ENCODE measurements around the gene EPB41L3. TPM values are rescaled to one million over a fixed set of nuclear protein-coding genes. Genes with fewer than 3 reads are reported as not detected.

EPB41L3 gene
- total RNA-seq, 2 donors from 2014 or later: 25.0 to 182 TPM

DNA sequence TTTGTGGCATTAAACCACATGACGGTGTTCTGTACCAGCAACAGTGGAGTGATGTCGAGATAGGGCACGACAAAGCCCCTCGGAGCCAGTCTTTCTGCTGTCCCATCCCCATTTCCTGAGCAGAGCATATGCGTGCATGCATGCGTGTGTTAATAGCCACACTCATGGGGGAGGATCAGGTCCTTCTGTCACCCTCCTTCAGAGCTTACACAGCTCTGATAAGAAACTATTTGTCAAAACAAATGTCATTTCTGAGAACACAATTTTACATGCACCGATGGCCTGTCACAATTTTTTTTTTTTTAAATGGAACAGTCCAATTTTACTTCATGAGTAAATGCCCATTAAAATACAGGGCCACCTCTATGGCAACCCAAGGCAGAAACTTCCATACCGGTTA lies 152.4 kb downstream of the EPB41L3 start:
- intact Hi-C loops (cut with DNase I): no loop called here
- H3K27ac ChIP-seq: no peak overlapping the region
- TF ChIP-seq POLR2AphosphoS5 (IDR thresholded peaks at IDR 0.05): no peak
- TF ChIP-seq, protein P1, sequence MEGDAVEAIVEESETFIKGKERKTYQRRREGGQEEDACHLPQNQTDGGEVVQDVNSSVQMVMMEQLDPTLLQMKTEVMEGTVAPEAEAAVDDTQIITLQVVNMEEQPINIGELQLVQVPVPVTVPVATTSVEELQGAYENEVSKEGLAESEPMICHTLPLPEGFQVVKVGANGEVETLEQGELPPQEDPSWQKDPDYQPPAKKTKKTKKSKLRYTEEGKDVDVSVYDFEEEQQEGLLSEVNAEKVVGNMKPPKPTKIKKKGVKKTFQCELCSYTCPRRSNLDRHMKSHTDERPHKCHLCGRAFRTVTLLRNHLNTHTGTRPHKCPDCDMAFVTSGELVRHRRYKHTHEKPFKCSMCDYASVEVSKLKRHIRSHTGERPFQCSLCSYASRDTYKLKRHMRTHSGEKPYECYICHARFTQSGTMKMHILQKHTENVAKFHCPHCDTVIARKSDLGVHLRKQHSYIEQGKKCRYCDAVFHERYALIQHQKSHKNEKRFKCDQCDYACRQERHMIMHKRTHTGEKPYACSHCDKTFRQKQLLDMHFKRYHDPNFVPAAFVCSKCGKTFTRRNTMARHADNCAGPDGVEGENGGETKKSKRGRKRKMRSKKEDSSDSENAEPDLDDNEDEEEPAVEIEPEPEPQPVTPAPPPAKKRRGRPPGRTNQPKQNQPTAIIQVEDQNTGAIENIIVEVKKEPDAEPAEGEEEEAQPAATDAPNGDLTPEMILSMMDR (IDR thresholded peaks at IDR 0.05): no peak
- no peak for DNase-seq (ENCODE audit: low spot score)
- no peaks in the 10 kb centered on the region for H3K9me3 ChIP-seq
- 96% methylated on average over 8 of the region's 8 CpGs for WGBS
- H3K4me1 ChIP-seq (replicated peaks): no peaks in the 10 kb centered on the region
- no peaks in the 10 kb centered on the region for H3K27me3 ChIP-seq (replicated peaks; ENCODE audit: insufficient read depth)
- no peaks in the 10 kb centered on the region for H3K36me3 ChIP-seq
- no peak overlapping the region for H3K4me3 ChIP-seq

DNA sequence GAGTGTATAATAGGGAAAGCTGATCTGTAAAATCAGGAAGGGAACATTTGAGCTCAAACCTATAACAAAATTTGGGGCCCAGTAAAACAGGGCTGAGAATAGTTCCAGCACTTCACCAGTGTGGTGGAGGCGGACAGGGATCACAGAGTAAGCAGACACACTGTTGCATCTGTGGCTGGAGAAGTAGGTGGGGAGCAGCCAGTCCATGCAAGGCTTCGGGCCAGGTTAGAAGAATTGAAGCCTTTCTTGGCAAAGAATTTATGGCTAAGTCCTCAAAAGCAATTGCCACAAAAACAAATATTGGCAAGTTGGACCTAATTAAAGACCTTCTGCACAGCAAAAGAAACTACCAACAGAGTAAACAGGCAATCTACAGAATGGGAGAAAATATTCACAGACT lies 154.4 kb downstream of the EPB41L3 start:
- Histone ChIP-seq H3K36me3 (no peaks in the 10 kb centered on the region), H3K9me3 (no peaks in the 10 kb centered on the region), H3K27ac (no peak overlapping the region), H3K4me3 (no peak overlapping the region), H3K27me3 (replicated peaks; ENCODE audit: insufficient read depth) (no peaks in the 10 kb centered on the region), H3K4me1 (replicated peaks) (no peaks in the 10 kb centered on the region)
- 48% methylated on average over 2 of the region's 2 CpGs for WGBS
- intact Hi-C loops (cut with DNase I): no loop called here
- no peak for DNase-seq (ENCODE audit: low spot score)
- TF ChIP-seq POLR2AphosphoS5 (IDR thresholded peaks at IDR 0.05) (no peak), POLR2A (IDR thresholded peaks at IDR 0.05) (no peak)
- TF ChIP-seq, protein P1 (IDR thresholded peaks at IDR 0.05): no peak

DNA sequence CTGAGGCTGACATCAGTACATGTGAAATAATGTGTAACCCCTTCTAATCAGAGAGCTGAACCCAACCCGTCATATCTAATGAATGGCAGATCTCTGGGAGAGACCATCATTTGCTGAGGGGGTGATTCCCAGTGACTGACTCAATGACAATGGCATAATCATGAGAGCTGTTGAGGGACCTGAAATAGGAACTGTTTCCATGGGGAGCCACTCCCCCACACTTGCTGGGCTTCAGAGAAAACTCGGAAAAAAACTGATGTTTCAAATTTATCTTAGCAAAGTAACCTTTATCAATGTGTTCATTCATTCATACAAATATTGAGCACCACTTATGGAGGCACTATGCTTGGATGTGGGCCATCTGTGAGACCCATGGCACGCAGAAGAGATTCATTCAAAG lies 154.9 kb downstream of the EPB41L3 start:
- Histone ChIP-seq H3K9me3 (no peaks in the 10 kb centered on the region), H3K27me3 (replicated peaks; ENCODE audit: insufficient read depth) (no peaks in the 10 kb centered on the region), H3K4me3 (no peak overlapping the region), H3K27ac (no peak overlapping the region), H3K36me3 (no peaks in the 10 kb centered on the region), H3K4me1 (replicated peaks) (no peaks in the 10 kb centered on the region)
- intact Hi-C loops (cut with DNase I): no loop called here
- DNase-seq (ENCODE audit: low spot score): no peak
- 84% methylated on average over 3 of the region's 3 CpGs for WGBS
- TF ChIP-seq POLR2AphosphoS5 (IDR thresholded peaks at IDR 0.05): no peak
- TF ChIP-seq, protein P1 (IDR thresholded peaks at IDR 0.05): no peak
- TF ChIP-seq POLR2A (IDR thresholded peaks at IDR 0.05): no peak

DNA sequence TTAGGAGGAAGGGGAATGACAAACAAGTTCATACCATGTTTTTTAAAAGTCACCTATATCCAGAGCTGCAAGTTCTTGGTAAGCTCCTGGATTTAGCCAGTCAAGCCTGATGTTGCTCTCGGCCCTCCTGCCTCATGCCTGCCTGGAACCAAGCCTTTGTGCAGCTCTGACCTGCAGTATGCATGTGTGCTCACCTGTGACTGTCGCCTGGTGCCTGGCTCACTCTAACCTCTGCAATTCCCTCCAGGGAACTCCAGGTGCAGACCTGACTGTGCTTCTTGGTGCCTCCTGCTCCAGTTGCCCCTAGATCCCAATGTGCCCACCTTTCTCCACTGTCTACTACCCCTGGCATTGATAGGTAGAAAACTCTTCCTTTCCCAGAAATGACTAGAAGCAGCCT lies 163.2 kb downstream of the EPB41L3 start:
- H3K9me3 ChIP-seq: no peaks in the 10 kb centered on the region
- no peaks in the 10 kb centered on the region for H3K36me3 ChIP-seq
- H3K27ac ChIP-seq: no peak overlapping the region
- WGBS: 59% methylated on average over 2 of the region's 2 CpGs
- no peak for TF ChIP-seq POLR2A (IDR thresholded peaks at IDR 0.05)
- intact Hi-C loops (cut with DNase I): no loop called here
- no peak for DNase-seq (ENCODE audit: low spot score)
- no peaks in the 10 kb centered on the region for H3K27me3 ChIP-seq (replicated peaks; ENCODE audit: insufficient read depth)
- no peak overlapping the region for H3K4me3 ChIP-seq
- no peaks in the 10 kb centered on the region for H3K4me1 ChIP-seq (replicated peaks)

DNA sequence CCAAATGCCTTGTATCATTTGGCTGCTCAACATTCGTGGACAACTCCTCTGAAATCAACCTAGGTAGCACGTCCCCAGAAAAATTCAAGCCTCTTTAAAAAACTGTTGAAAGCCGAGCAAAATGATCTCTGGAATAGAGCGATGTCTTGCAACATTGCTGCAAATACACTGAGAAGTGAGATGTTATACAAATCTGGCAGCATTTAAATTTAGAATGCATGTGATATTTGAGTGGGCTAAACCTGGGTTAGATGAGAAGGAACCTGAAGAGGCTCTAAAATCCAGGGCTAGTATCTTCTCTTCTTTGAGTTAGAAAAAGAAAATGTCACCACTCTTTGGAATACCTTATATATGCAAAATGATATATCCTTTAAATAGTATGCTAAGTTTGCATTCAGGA lies 166.8 kb downstream of the EPB41L3 start:
- H3K27me3 ChIP-seq (replicated peaks; ENCODE audit: insufficient read depth): no peaks in the 10 kb centered on the region
- H3K4me3 ChIP-seq: no peak overlapping the region
- H3K27ac ChIP-seq: no peak overlapping the region
- 90% methylated on average over 4 of the region's 4 CpGs for WGBS
- no peak for DNase-seq (ENCODE audit: low spot score)
- H3K36me3 ChIP-seq: no peaks in the 10 kb centered on the region
- TF ChIP-seq POLR2A (IDR thresholded peaks at IDR 0.05): no peak
- H3K4me1 ChIP-seq (replicated peaks): no peaks in the 10 kb centered on the region
- H3K9me3 ChIP-seq: no peaks in the 10 kb centered on the region
- intact Hi-C loops (cut with DNase I): no loop called here

DNA sequence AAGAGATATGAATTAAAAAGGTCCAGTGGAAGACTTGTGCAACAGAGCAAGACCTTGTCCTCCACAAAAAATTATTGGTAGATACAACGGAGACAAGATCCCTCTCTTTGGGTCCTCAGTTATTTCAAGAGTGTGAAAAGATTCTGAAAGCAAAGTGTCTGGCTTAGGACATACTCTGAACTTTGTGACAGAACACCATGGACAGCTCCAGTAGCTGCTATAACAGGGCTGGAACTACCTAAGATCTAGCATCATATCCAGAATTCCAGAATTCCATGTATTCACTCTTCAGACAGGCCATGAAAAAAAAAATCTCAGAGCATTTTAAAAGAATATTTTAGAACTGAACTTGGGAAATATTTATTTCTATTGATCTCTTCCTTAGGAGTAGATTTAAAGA lies 173.5 kb downstream of the EPB41L3 start:
- TF ChIP-seq, protein P1 (IDR thresholded peaks at IDR 0.05): no peak
- no peaks in the 10 kb centered on the region for H3K9me3 ChIP-seq
- no peaks in the 10 kb centered on the region for H3K36me3 ChIP-seq
- no peak overlapping the region for H3K4me3 ChIP-seq
- no peaks in the 10 kb centered on the region for H3K27me3 ChIP-seq (replicated peaks; ENCODE audit: insufficient read depth)
- WGBS: 68% methylated on average over 1 of the region's 1 CpG
- no peaks in the 10 kb centered on the region for H3K4me1 ChIP-seq (replicated peaks)
- no peak for DNase-seq (ENCODE audit: low spot score)
- H3K27ac ChIP-seq: no peak overlapping the region
- intact Hi-C loops (cut with DNase I): no loop called here

All from prostate gland (tissue), 2 donors.